Right lobe of liver (tissue), 4 donors: ENCODE measurements around the gene ATP6V1F.

ENCODE experiments used
- CTCF ChIP-seq, 4 donors: fragments of 200-600 bp in 3 of 4; fragments of 450-650 bp in 1 of 4; IDR thresholded peaks; one replicate each; pipeline versions ENCODE4 v1.5.1 to v1.8.0; 2016 to 2022; ENCODE audit warnings: antibody characterized with exemption in 4 of 4, mild to moderate bottlenecking in 2 of 4
- POLR2A ChIP-seq: fragments of 450-650 bp; IDR thresholded peaks from one replicate; pipeline ENCODE4 v1.6.1; 2017; ENCODE audit warnings: antibody characterized with exemption, mild to moderate bottlenecking
- donor health status: DM: no; HTN: no; CAD: no.
- donor health status: DM: no; HTN: no; CAD: no.
- donor health status: DM: no; HTN: yes; CAD: no.

- TF ChIP-seq POLR2A (no peak), CTCF (IDR thresholded peaks at IDR 0.05) (peak; percentile 26 to 67 (median 63))
Measured at GRCh38 chr7:128841921-128842673, 20.6 kb upstream of the ATP6V1F start.
